Glutamatergic neuron (in vitro differentiated cells): ENCODE measurements around the gene CCDC121. TPM values are rescaled to one million over a fixed set of nuclear protein-coding genes. Genes with fewer than 3 reads are reported as not detected.
A peak's percentile ranks its signal among the peaks of the same experiment; 100 is the strongest.

Experiments
- DNase-seq: peaks from one replicate; pipeline ENCODE4 v3.0.0; 2022
- H3K27ac Mint-ChIP-seq: one replicate; pipeline ENCODE4 v1.8.0; 2020; ENCODE audit warnings: mild to moderate bottlenecking, mixed read lengths, inconsistent platforms; ENCODE audit not compliant: unreplicated experiment
- H3K27me3 Mint-ChIP-seq: one replicate; pipeline ENCODE4 v1.8.0; 2020; ENCODE audit warnings: mild to moderate bottlenecking, moderate library complexity, mixed read lengths, inconsistent platforms; ENCODE audit not compliant: unreplicated experiment
- H3K36me3 Mint-ChIP-seq: one replicate; pipeline ENCODE4 v1.8.0; 2020; ENCODE audit warnings: mild to moderate bottlenecking, mixed read lengths, inconsistent platforms; ENCODE audit not compliant: unreplicated experiment
- H3K4me1 Mint-ChIP-seq: one replicate; pipeline ENCODE4 v1.8.0; 2020; ENCODE audit warnings: mild to moderate bottlenecking, low read depth, mixed read lengths, inconsistent platforms; ENCODE audit not compliant: unreplicated experiment
- H3K4me3 Mint-ChIP-seq: one replicate; pipeline ENCODE4 v1.8.0; 2020; ENCODE audit warnings: mild to moderate bottlenecking, mixed read lengths, inconsistent platforms; ENCODE audit not compliant: unreplicated experiment
- H3K9me3 Mint-ChIP-seq: one replicate; pipeline ENCODE4 v1.8.0; 2020; ENCODE audit warnings: mild to moderate bottlenecking, moderate library complexity, mixed read lengths, inconsistent platforms; ENCODE audit not compliant: unreplicated experiment
- long read RNA-seq: library from polyadenylated mRNA; unstranded; transcript quantifications from one replicate; pipeline ENCODE4 v2.0.0, GENCODE V29; 2020; ENCODE audit not compliant: unreplicated experiment
- total RNA-seq: library from RNA; stranded (reverse); fragmentation: NEBNext Ultra II Directional; extraction: Animal tissue kit (Norgen Biotek cat#: 25700); gene quantifications from one replicate; pipeline ENCODE4 v1.2.1, GENCODE V29; 2021; ENCODE audit not compliant: unreplicated experiment
- TF ChIP-seq, protein P1 (sequence below): fragments of 200-600 bp; sonication (generic); IDR thresholded peaks from one replicate; pipeline ENCODE4 v1.5.0; 2021; ENCODE audit not compliant: partially characterized antibody, unreplicated experiment

The CCDC121 gene, protein sequence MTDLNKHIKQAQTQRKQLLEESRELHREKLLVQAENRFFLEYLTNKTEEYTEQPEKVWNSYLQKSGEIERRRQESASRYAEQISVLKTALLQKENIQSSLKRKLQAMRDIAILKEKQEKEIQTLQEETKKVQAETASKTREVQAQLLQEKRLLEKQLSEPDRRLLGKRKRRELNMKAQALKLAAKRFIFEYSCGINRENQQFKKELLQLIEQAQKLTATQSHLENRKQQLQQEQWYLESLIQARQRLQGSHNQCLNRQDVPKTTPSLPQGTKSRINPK
- total RNA-seq, result 5.3 TPM
- long read RNA-seq, transcript CCDC121-201 (2 exons, 2,342 nt), result major isoform, 5 of 5 reads
- long read RNA-seq, partial matches to known transcripts, result 0 of 5 reads
- long read RNA-seq, other reads (novel, unspliced or antisense), result 0 of 5 reads

DNA sequence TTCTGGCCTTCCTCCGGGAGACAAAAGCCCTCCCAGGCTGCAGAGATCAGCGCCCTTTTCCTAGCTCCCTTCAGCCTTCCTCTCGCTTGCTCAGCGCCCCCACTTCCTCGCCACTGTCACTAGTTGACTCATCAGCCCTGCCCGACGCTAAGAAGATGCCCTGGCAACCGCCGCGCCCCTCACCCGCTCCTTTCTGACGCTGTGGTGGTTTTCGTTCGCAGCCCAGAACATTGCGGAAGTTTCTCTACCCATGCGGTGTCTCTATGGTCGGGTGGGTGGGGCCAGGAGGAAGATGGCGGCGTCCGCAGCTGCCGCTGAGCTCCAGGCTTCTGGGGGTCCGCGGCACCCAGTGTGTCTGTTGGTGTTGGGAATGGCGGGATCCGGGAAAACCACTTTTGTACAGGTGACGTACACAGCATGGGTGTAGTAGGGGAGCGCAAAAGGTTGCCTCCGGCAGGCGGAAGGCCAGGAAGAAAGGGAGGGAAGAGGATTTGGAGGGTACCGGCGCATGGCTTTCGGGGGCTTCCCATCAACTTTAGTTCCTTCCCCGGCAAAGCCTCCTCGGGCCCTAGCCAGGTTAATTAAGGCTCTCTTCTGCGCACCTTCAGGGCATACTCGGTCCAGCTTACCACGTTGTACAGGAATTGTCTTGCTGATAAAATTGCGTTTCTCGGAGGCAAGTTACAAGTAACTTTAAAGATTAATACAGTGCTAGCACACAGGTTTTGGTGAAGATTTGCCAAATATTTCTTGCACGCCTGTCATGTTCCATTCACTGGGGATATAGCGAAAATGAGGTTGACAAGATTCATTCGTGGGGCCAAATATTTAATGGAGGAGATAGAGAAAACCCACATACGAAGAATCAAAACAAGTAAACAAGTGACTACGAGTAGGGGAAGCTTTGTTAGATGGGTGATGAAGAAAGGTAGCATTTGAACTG is at the start of gene CCDC121, which contains the start of gene GPN1:
Gene CCDC121, minus strand, starts transcription at position 246 of the 943 bp plus-strand sequence. CDS start 1,213 bp downstream, outside the sequence.
Gene GPN1, plus strand, starts transcription at position 284 of the 943 bp plus-strand sequence. Its CDS starts 9 bp downstream, at position 293.
- no peak within 1 kb of the TSS for H3K4me3 Mint-ChIP-seq
- H3K4me1 Mint-ChIP-seq, result peaks cover 7% of the 10 kb centered on the region
- no peaks in the 10 kb centered on the region for H3K9me3 Mint-ChIP-seq
- H3K27me3 Mint-ChIP-seq, result peaks cover 2% of the 10 kb centered on the region
- no peaks in the 10 kb centered on the region for H3K36me3 Mint-ChIP-seq
- DNase-seq, result peak; percentile 87
- TF ChIP-seq, protein P1, sequence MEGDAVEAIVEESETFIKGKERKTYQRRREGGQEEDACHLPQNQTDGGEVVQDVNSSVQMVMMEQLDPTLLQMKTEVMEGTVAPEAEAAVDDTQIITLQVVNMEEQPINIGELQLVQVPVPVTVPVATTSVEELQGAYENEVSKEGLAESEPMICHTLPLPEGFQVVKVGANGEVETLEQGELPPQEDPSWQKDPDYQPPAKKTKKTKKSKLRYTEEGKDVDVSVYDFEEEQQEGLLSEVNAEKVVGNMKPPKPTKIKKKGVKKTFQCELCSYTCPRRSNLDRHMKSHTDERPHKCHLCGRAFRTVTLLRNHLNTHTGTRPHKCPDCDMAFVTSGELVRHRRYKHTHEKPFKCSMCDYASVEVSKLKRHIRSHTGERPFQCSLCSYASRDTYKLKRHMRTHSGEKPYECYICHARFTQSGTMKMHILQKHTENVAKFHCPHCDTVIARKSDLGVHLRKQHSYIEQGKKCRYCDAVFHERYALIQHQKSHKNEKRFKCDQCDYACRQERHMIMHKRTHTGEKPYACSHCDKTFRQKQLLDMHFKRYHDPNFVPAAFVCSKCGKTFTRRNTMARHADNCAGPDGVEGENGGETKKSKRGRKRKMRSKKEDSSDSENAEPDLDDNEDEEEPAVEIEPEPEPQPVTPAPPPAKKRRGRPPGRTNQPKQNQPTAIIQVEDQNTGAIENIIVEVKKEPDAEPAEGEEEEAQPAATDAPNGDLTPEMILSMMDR, result no peak
- peak within 1 kb of the TSS; percentile 56 for H3K27ac Mint-ChIP-seq

DNA sequence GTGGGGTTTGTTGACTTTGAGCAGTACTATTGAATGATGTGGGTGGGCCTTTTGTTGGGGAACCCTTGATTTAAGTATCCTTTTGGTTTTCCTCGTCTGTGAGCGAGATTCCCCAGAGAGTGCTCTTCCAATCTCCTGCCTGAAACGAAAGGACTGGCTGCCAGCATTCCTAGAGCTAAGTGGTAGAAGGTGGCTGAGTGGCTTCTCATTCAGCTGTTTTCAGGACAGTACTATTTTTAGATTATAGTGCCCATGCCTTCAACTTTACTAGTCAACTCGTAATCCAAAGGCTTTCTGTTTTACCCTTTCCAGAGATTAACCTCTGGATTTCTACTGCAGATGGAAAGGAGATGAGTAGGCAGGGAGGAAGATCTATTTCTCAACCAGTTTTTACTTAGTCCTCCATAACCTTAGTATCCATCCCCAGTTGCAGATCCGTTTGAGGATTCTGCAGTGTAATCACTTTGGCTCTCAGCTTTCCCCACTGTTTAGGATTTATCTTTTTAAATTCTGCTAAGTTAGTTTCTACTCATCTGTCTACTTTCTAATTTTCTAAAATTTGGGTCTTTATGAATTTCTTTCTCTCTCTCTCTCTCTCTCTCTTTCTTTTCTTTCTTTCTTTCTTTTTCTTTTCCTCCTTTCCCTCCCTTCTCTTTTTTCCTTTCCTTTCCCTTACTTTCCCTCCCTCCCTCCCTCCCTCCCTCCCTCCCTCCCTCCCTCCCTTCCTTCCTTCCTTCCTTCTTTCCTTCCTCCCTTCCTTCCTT is 44.1 kb upstream of the CCDC121 start:
- H3K36me3 Mint-ChIP-seq, result no peaks in the 10 kb centered on the region

DNA sequence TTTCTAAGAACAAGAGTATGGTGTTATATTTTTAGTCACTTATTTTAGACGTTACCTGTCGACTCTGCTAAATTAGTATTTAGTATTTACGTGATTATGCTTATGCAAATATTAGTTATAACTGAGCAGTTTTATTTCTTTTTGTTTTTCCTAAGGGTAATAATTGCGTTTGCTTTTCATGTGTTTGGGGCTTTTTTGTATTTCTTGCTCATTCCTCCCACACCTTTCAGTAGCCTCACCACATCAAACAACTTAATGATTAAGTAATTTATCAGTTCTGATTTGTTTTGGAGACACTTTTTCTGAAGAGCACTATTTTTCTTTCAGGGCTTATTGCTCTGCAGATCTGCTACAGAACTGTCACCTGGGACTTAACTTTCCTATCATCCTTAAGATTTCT is 42.4 kb upstream of the CCDC121 start:
- no peak overlapping the region for H3K4me3 Mint-ChIP-seq
- DNase-seq, result no peak

More for the DNA sequence above, 44.1 kb upstream of the CCDC121 start:
- Mint-ChIP-seq H3K4me1 (no peaks in the 10 kb centered on the region), H3K9me3 (no peaks in the 10 kb centered on the region), H3K27ac (no peak overlapping the region), H3K27me3 (no peaks in the 10 kb centered on the region), H3K4me3 (no peak overlapping the region)
- TF ChIP-seq, protein P1, result no peak
- DNase-seq, result no peak

DNA sequence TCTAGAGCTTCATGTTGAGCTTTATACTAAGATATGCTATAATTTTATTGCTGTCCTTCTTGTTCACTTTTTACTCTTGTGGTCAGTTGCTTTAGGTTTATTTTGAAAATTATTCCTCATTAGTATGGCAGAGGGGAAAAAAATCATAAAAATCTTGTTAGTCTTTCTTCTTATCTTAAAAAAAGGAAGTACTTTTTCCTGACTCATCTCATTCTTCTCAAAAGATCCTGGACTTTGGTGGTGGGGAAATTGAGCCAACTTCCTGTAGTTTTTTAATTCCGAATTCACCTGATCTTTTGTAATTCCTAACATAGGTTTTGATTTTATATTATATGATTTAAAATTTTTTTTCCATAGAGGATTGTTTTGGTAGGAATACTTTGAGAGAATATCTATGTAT is 38.6 kb upstream of the CCDC121 start:
- Mint-ChIP-seq H3K36me3 (no peaks in the 10 kb centered on the region), H3K9me3 (peaks cover 2% of the 10 kb centered on the region), H3K4me1 (peaks cover 9% of the 10 kb centered on the region), H3K27ac (no peak overlapping the region), H3K27me3 (peaks cover 4% of the 10 kb centered on the region), H3K4me3 (no peak overlapping the region)
- no peak for DNase-seq
- TF ChIP-seq, protein P1, result no peak

More for the DNA sequence above, 42.4 kb upstream of the CCDC121 start:
- Mint-ChIP-seq H3K27me3 (no peaks in the 10 kb centered on the region), H3K27ac (no peak overlapping the region), H3K4me1 (no peaks in the 10 kb centered on the region), H3K36me3 (no peaks in the 10 kb centered on the region), H3K9me3 (no peaks in the 10 kb centered on the region)
- TF ChIP-seq, protein P1, result no peak
